ENCODE results near the gene FARSA.
A peak's percentile ranks its signal among the peaks of the same experiment; 100 is the strongest.

The FARSA gene

DNA sequence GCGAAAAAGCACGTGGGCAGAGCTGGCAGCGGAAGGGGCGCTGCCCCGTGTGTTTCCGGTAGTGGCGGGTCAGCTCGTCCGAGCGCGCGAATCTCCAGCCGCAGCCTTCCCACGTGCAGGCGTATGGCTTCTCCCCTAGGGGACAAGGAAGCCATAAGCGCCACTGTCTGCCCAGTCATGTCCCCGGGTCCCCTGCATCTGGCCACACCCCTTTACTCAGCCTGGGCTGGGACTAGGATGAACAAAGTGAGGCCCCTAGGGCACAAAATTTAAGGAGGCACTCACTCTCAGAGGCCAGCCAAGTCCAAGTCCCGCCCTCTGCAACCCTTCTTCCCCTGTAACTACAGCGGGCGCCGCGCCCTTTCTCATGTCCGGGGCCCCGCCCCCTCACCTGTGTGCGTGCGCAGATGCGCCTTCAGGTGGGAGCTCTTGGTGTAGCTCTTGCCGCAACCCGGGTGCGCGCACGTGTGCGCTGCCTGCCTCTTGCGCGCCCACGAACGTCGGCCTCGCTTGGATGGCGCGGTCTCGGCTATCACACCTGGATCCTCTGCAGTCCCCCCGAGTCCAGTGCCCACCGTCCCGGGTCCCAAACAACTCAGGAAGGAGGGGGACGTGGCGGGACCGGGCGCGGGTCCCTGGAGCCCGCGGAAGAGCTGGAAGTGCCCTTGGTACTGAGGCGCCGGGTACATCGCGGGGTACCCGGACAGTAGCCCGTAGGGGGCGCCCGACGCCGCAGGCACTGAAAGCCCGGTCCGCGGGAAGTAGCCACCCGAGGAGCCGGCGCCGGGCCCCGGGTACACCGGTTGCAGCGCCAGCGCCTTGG is 48.4 kb downstream of the FARSA start:
- DNase-seq (ENCODE audit: insufficient read length, low spot score) (no peak), FAIRE-seq (no peak)
- no peak for TF ChIP-seq POLR2A (IDR thresholded peaks at IDR 0.05; ENCODE audit: low read depth, low read length)

DNA sequence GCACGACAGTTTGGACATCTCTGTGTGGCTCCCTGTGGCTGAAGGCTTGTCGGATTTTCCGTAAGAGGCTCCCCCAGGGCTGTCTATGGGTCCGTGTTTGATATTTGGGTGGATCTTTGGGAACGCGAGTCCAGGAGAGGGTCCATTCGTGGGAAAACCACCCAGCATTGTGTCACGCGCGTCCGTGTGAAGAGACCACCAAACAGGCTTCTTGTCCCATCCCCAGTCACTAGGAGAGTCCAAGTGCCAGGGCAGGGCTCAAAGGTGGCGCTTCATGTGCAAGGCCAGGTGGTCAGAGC is 48.9 kb downstream of the FARSA start:
- no peak for DNase-seq (ENCODE audit: insufficient read length, low spot score)
- no peak for FAIRE-seq
- TF ChIP-seq POLR2A (IDR thresholded peaks at IDR 0.05; ENCODE audit: low read depth, low read length): no peak

DNA sequence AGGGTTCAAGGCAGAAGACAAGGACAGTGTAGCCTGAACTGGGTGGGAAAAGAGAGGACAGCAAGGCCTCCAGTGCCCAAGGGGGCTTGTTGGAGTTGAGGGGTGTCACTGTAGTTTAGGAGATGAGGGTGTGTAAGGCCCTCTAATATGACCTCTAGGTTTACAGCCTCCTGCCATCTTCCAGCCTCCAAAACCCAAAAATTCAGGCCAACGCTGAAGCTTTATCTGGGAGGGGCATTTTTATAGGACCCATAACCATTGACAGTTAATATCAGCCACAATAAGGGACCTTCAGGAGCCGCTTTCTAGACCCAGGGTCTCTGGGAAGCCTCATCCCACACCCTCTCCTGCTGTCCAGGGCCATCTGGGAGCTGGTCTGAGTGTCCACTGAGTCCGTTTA is 49.3 kb downstream of the FARSA start:
- no peak for FAIRE-seq
- TF ChIP-seq POLR2A (IDR thresholded peaks at IDR 0.05; ENCODE audit: low read depth, low read length): no peak
- DNase-seq (ENCODE audit: insufficient read length, low spot score): no peak

- TF ChIP-seq POLR2A (IDR thresholded peaks at IDR 0.05; ENCODE audit: low read depth, low read length): no peak
- FAIRE-seq (no peak), DNase-seq (ENCODE audit: insufficient read length, low spot score) (no peak)
These were observed 50.9 kb downstream of the FARSA start for GRCh38 chr19:12882589-12882988.

DNA sequence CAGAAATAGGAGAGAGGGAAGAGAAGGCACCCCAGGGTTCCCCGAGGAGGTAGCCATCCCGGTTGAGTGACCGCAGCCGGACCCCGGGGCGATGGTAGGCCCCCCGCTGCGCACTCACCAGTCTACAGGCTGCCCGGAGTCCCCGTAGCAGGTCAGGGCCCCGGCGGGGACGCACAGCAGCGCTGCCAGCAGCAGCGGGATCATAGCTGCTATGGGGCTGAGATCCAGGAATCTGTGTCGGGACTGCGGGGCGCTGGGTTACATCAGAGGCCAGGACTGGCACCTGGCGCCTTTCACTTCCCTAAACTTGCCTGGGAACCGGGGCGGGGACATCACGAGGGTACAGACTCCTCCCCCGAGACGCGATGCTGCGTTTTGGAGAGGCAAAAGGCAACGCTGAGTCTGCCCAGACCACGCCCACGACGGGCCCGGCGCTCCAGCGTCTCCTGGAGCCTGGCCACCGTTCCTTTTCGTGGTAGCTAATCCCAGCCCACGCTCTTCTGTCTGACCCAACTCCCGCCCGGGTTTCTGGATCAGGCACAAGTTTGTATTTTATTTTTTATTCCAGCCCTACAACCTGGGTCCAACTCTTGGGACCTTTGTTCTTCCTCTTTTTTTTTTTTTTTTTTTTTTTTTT is 52.2 kb downstream of the FARSA start, which contains the start of gene DNASE2:
TSS of gene DNASE2 (minus strand) at position 278 of the 637 bp plus-strand sequence. CDS start at position 204, 74 bp downstream.
- FAIRE-seq: peak; percentile 38
- peak; percentile 99 for DNase-seq (ENCODE audit: insufficient read length, low spot score)
- TF ChIP-seq POLR2A (IDR thresholded peaks at IDR 0.05; ENCODE audit: low read depth, low read length): peak; percentile 15; the same call in 1 of the 2 replicates

DNA sequence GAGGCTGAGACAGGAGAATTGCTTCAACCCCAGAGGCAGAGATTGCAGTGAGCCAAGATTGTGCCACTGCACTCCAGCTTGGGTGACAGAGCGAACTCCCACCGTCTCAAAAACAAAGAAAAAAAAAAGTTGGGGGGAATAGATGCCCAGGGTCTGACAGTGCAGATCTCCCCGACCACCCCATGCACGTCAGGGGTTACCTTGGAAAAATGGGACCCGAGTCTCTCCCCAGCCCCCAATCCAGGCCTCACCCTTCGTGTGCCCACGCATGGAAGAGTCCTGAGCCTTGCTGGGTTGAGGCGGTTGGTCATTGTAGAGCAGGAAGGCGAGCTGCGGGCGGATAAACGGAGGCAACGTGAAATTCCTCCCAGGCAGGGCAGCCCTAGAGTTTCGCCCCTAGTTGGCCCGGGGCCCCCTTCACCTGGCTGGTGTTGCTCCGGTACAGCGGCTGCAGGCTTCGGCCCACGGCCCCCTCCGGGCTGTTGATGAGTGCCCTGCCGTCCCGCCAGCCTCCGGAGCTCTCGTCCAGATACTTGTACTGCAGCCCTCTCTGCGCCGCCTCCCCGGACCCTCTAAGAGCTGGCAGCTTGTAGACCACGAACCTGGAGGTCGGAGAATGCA is 52.9 kb downstream of the FARSA start:
- no peak for FAIRE-seq

DNA sequence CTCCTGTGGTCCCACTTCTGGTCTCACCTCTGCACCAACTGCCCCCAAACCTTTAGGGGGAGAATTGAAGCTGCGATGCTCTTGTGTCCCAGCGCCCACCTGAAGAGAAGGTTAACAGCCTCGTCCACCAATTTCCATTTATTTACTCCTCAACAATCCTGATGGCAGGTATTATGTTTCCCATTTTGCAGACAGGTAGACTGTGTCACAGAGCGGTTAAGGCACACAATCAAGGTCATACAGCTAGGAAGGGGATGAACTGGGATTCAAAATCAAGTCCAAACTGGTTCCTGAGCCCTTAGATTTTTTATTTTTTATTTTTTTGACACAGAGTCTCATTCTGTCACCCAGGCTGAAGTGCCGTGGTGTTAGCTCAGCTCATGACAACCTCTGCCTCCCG is 58.4 kb downstream of the FARSA start:
- TF ChIP-seq POLR2A (IDR thresholded peaks at IDR 0.05; ENCODE audit: low read depth, low read length): no peak
- DNase-seq (ENCODE audit: insufficient read length, low spot score) (no peak), FAIRE-seq (no peak)

More for the DNA sequence above, 52.9 kb downstream of the FARSA start:
- peak; percentile 52 for DNase-seq (ENCODE audit: insufficient read length, low spot score)
- TF ChIP-seq POLR2A (IDR thresholded peaks at IDR 0.05; ENCODE audit: low read depth, low read length): no peak

- FAIRE-seq (no peak), DNase-seq (ENCODE audit: insufficient read length, low spot score) (no peak)
- TF ChIP-seq POLR2A (IDR thresholded peaks at IDR 0.05; ENCODE audit: low read depth, low read length): no peak
These were observed 59.4 kb downstream of the FARSA start for GRCh38 chr19:12873891-12874745.

DNA sequence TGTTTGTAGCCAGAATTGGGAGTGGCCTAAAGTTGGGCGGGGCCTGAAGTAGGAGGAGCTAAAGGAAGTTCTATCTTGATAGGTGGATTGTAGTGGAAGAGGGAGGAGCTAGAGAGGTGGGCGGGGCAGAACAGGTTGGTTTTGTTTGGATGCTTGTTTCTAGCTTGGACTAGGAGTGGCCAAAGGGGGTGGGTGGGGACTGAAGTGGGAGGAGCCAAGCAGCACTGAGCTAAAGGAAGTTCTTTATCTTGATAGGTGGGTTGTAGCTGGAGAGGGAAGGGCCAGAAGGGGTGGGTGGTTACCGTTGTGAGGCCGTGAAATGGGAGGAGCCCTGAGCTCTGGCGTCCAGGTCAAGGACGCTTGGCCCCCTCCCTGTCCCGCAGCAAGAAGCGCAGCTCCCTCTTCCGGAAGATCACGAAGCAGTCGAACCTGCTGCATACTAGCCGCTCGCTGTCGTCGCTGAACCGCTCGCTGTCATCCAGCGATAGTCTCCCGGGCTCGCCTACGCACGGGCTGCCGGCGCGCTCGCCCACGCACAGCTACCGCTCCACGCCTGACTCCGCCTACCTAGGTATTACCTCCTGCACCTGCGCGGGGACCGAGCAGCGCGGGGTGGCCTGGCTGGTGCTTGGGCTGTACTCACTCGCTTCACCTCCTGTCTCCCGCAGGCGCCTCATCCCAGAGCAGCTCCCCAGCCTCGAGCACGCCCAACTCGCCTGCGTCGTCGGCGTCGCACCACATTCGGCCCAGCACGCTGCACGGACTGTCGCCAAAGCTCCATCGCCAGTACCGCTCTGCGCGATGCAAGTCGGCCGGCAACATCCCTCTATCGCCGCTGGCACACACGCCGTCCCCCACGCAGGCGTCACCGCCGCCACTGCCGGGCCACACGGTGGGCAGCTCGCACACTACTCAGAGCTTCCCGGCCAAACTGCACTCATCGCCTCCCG is 60.3 kb downstream of the FARSA start:
- DNase-seq (ENCODE audit: insufficient read length, low spot score) (peak; percentile 63), FAIRE-seq (no peak)
- no peak for TF ChIP-seq POLR2A (IDR thresholded peaks at IDR 0.05; ENCODE audit: low read depth, low read length)

Data from H54 (cell line).